Keratinocyte (primary cell): ENCODE data around the gene DTNBP1. TPM values are rescaled to one million over a fixed set of nuclear protein-coding genes. Genes with fewer than 3 reads are reported as not detected.

Source experiments
- DNase-seq: peaks from one replicate; pipeline ENCODE4 v3.0.0-alpha.2; 2011; ENCODE audit warnings: low read depth, missing footprints, low spot score
- FAIRE-seq: peaks from 2 replicates; lab custom pipeline; 2011; peaks lifted over from hg19 to GRCh38; lab: Jason Lieb, UNC
- H2AFZ ChIP-seq: 2 replicates; pipeline ENCODE4 v1.6.0; 2012; ENCODE audit warnings: low read length, control low read depth, inconsistent platforms; ENCODE audit not compliant: control insufficient read depth
- H3K27ac ChIP-seq: 2 replicates; pipeline ENCODE4 v1.5.1; 2011; ENCODE audit warnings: low read length; ENCODE audit not compliant: control insufficient read depth, insufficient read depth
- H3K27me3 ChIP-seq: 3 replicates; pipeline ENCODE4 v1.6.0; 2011; ENCODE audit warnings: low read length; ENCODE audit not compliant: control insufficient read depth, insufficient read depth; ENCODE audit errors: extremely low read depth
- H3K36me3 ChIP-seq, 2 experiments: 2 replicates in 1 of 2; 3 replicates in 1 of 2; pipeline ENCODE4 v1.5.1; 2011; ENCODE audit warnings: low read length in 2 of 2, mild to moderate bottlenecking in 1 of 2; ENCODE audit not compliant: control insufficient read depth in 2 of 2, insufficient read depth in 2 of 2; ENCODE audit errors: extremely low read depth in 1 of 2
- H3K4me1 ChIP-seq: 3 replicates; pipeline ENCODE4 v1.5.1; 2011; ENCODE audit warnings: low read length; ENCODE audit not compliant: control insufficient read depth, insufficient read depth; ENCODE audit errors: extremely low read depth
- H3K4me2 ChIP-seq: 3 replicates; pipeline ENCODE4 v1.6.0; 2011; ENCODE audit warnings: low read depth, low read length; ENCODE audit not compliant: control insufficient read depth, insufficient read depth; ENCODE audit errors: extremely low read depth
- H3K4me3 ChIP-seq, 3 experiments: fragments of 200-600 bp in 1 of 3; sonication (generic) in 1 of 3; 2 replicates in 2 of 3; 3 replicates in 1 of 3; pipeline ENCODE4 v1.5.1; 2011 to 2016; ENCODE audit warnings: low read length in 3 of 3, mild to moderate bottlenecking in 3 of 3, control low read depth in 2 of 3, inconsistent platforms in 1 of 3, low read depth in 1 of 3, mixed read lengths in 1 of 3, mixed run types in 1 of 3, moderate library complexity in 1 of 3; ENCODE audit not compliant: control insufficient read depth in 2 of 3, insufficient read depth in 2 of 3; ENCODE audit errors: extremely low read depth in 1 of 3
- H3K79me2 ChIP-seq: 2 replicates; pipeline ENCODE4 v1.6.0; 2012; ENCODE audit warnings: low read length; ENCODE audit not compliant: control insufficient read depth, insufficient read depth
- H3K9ac ChIP-seq: 3 replicates; pipeline ENCODE4 v1.6.0; 2011; ENCODE audit warnings: low read length; ENCODE audit not compliant: control insufficient read depth, insufficient read depth; ENCODE audit errors: extremely low read depth
- H3K9me1 ChIP-seq: 3 replicates; pipeline ENCODE4 v1.6.0; 2011; ENCODE audit warnings: low read length; ENCODE audit not compliant: control insufficient read depth, insufficient read depth; ENCODE audit errors: extremely low read depth
- H3K9me3 ChIP-seq: 2 replicates; pipeline ENCODE4 v1.5.1; 2012; ENCODE audit warnings: low read depth, low read length; ENCODE audit not compliant: control insufficient read depth
- H4K20me1 ChIP-seq: 3 replicates; pipeline ENCODE4 v1.6.0; 2011; ENCODE audit warnings: low read length; ENCODE audit not compliant: control insufficient read depth, insufficient read depth; ENCODE audit errors: extremely low read depth
- EZH2 ChIP-seq: IDR thresholded peaks from one replicate; pipeline ENCODE4 v1.6.1; 2012; ENCODE audit warnings: inconsistent platforms, mild to moderate bottlenecking, low read length, moderate library complexity
- dilution Hi-C: fragments of 300-500 bp; cut with MboI; formaldehyde crosslinking; loops from one replicate; pipeline ENCODE4 v1.7.0; 2020; ENCODE audit warnings: low sequenced_read_pairs; ENCODE audit not compliant: extremely low pct_ligation_motif_present
- polyA plus RNA-seq, 5 experiments: library from polyadenylated mRNA; depleted of rRNA in 3 of 5; stranded (reverse) in 3 of 5; stranded (forward) in 1 of 5; unstranded in 1 of 5; fragments of >200 nt; gene quantifications; 1 replicate in 1 of 5; 2 replicates in 3 of 5; 3 replicates in 1 of 5; pipeline versions ENCODE4 v1.2.1 to v1.2.3, GENCODE V29; 2011 to 2012; ENCODE audit warnings: missing spikeins in 2 of 5, low read depth in 1 of 5, low replicate concordance in 1 of 5
- TF ChIP-seq, protein P1 (sequence below), 3 experiments: IDR thresholded peaks in 1 of 3; conservative IDR thresholded peaks in 1 of 3; optimal IDR thresholded peaks in 1 of 3; 2 replicates in 2 of 3; 3 replicates in 1 of 3; pipeline versions ENCODE3 to v1.5.1; 2011; ENCODE audit warnings: low read length in 3 of 3, mild to moderate bottlenecking in 3 of 3, moderate library complexity in 2 of 3, control low read depth in 1 of 3, inconsistent platforms in 1 of 3; ENCODE audit not compliant: insufficient read depth in 2 of 3; ENCODE audit errors: extremely low read depth in 1 of 3

DTNBP1 gene
- polyA plus RNA-seq, 1 donor (not counting 4 experiments of a cell fraction or from before 2014, with no cell fraction given), result 11.5 TPM

DNA sequence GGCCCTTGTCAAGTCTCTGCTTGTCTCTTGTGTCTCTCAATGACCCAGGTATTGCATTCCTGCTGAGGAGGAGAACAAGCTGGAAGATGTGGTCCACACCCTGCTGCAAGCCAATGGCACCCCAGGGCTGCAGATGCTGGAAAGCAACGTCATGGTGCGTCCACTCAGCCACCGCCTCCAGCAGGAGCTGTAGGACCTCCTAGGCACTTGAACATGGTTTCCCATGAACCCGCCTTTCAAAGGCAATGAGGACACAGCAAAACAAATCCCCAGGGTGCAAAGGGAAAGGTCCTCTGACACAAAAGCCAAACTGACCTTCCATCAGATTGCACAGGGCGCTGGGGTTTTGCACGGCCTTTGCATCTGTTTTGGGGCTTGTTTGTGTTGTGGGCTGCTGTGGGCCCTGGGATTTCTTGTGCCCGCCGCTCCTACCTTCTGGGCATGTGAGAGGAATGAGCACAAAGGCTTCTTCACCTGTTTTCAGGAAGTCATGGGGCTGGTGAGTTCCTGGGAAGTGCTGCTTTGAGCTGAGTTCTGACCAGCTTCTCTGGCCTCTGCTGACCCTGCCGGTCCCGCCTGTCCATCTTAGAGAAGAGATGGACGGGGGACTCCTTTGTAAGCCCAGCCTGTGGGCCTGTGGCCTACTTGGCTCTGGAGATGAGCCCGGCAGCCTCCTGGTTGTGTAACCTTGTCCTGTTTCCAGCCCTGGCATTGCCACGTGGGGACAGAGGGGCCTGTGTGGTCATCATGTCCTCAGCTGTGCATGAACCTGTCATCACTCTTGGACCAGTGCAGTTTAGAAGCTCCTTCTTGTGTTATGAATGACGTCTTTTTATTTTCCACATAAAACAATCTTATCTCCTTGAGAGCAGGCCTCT is 151.3 kb downstream of the DTNBP1 start:
- Histone ChIP-seq H3K9ac (no peak overlapping the region), H3K27ac (no peak overlapping the region), H3K9me1 (no peaks in the 10 kb centered on the region), H3K4me3 (no peak overlapping the region), H3K36me3 (peaks cover 32 to 44% of the 10 kb centered on the region in 2 experiments), H3K9me3 (no peaks in the 10 kb centered on the region), H3K4me1 (no peaks in the 10 kb centered on the region), H3K27me3 (no peaks in the 10 kb centered on the region), H3K4me2 (no peak overlapping the region), H3K79me2 (no peaks in the 10 kb centered on the region), H2AFZ (no peak overlapping the region), H4K20me1 (peaks cover 2% of the 10 kb centered on the region)
- no peak for FAIRE-seq
- DNase-seq, result no peak
- dilution Hi-C loops, result no loop called here
- TF ChIP-seq EZH2, result no peak
- TF ChIP-seq, protein P1, sequence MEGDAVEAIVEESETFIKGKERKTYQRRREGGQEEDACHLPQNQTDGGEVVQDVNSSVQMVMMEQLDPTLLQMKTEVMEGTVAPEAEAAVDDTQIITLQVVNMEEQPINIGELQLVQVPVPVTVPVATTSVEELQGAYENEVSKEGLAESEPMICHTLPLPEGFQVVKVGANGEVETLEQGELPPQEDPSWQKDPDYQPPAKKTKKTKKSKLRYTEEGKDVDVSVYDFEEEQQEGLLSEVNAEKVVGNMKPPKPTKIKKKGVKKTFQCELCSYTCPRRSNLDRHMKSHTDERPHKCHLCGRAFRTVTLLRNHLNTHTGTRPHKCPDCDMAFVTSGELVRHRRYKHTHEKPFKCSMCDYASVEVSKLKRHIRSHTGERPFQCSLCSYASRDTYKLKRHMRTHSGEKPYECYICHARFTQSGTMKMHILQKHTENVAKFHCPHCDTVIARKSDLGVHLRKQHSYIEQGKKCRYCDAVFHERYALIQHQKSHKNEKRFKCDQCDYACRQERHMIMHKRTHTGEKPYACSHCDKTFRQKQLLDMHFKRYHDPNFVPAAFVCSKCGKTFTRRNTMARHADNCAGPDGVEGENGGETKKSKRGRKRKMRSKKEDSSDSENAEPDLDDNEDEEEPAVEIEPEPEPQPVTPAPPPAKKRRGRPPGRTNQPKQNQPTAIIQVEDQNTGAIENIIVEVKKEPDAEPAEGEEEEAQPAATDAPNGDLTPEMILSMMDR (optimal IDR thresholded peaks at IDR 0.05 in 1 of 3, IDR thresholded peaks at IDR 0.05 in 1 of 3, conservative IDR thresholded peaks at IDR 0.05 in 1 of 3; ENCODE audit: extremely low read depth in 1 of 3, insufficient read depth in 2 of 3, low read length in 3 of 3), result no peak

DNA sequence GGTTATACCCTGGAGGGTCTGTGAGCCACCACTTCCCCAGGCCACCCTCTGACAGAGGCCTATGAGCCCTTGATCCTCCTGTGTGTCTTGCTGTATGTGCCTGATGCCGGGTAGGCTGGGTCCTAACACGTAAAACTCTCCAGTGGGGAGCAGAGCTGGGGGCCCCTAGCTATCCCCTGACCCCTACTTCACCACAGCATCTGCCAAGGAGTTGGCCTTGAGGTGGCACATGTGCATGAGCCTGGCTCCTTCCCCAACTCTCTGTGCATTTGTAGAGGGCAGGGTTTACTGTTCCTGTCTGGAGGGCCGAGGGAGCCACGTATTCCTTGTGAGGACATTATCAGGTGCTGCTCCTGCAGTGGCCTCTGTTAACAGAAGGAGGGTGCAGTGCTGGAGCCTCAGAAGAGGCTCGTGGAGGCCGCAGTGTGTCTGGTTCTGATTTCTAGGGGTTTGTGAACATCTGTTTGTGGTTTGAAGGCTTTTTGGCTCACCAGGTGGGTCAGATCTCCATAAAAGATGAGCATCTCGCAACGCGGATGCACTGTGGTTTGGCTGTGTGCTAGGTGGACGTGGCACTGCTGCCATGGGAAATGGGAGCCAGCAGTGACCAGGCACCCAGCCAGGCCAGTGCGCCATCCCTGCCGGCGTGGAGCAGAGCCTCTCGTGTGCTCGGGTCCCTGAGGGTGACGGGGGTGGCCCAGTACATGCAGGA is 152.1 kb downstream of the DTNBP1 start:
- Histone ChIP-seq H2AFZ (no peak overlapping the region), H3K9me3 (no peaks in the 10 kb centered on the region), H3K9me1 (no peaks in the 10 kb centered on the region), H3K36me3 (peaks cover 28 to 47% of the 10 kb centered on the region in 2 experiments), H3K9ac (no peak overlapping the region), H4K20me1 (peaks cover 2% of the 10 kb centered on the region), H3K4me1 (no peaks in the 10 kb centered on the region), H3K4me2 (no peak overlapping the region), H3K4me3 (no peak overlapping the region), H3K27ac (no peak overlapping the region), H3K27me3 (no peaks in the 10 kb centered on the region), H3K79me2 (peaks cover under 1% of the 10 kb centered on the region)
- TF ChIP-seq EZH2, result no peak
- TF ChIP-seq, protein P1 (optimal IDR thresholded peaks at IDR 0.05 in 1 of 3, IDR thresholded peaks at IDR 0.05 in 1 of 3, conservative IDR thresholded peaks at IDR 0.05 in 1 of 3; ENCODE audit: extremely low read depth in 1 of 3, insufficient read depth in 2 of 3, low read length in 3 of 3), result no peak
- FAIRE-seq (no peak), DNase-seq (no peak)
- dilution Hi-C loops, result no loop called here
